Peyer's patch (tissue), 4 donors: ENCODE results near the gene HLA-DQB1. TPM values are rescaled to one million over a fixed set of nuclear protein-coding genes. Genes with fewer than 3 reads are reported as not detected.
"Not testable (repeated sequence)": the region's sequence is repeated elsewhere in the genome, so short reads cannot be mapped to it uniquely, and the experiment has no call there.

Experiments used
- DNase-seq, 3 donors: peaks; one replicate each; pipeline ENCODE4 v3.0.0-alpha.2; 2017 to 2019
- H3K27ac ChIP-seq, 4 donors: fragments of 200-600 bp; sonication (generic); one replicate each; pipeline ENCODE4 v1.5.1; 2016 to 2019
- H3K27me3 ChIP-seq, 2 donors: fragments of 200-600 bp; sonication (generic); one replicate each; pipeline ENCODE4 v1.5.1; 2019
- H3K36me3 ChIP-seq, 3 donors: fragments of 200-600 bp; sonication (generic); one replicate each; pipeline ENCODE4 v1.5.1; 2016 to 2019
- H3K4me1 ChIP-seq, 4 donors: fragments of 200-600 bp; sonication (generic); one replicate each; pipeline ENCODE4 v1.5.1; 2016 to 2019
- H3K4me3 ChIP-seq, 4 donors: fragments of 200-600 bp; sonication (generic); 1 replicate in 3 of 4; 2 replicates in 1 of 4; pipeline ENCODE4 v1.5.1; 2016 to 2019; ENCODE audit warnings: mild to moderate bottlenecking in 1 of 4
- H3K9me3 ChIP-seq, 4 donors: fragments of 200-600 bp; sonication (generic); one replicate each; pipeline ENCODE4 v1.5.1; 2016 to 2019; ENCODE audit warnings: mild to moderate bottlenecking in 1 of 4
- POLR2A ChIP-seq, 2 donors: fragments of 450-650 bp; IDR thresholded peaks; one replicate each; pipeline ENCODE4 v1.5.1; 2017; ENCODE audit warnings: antibody characterized with exemption in 2 of 2, mild to moderate bottlenecking in 2 of 2, moderate library complexity in 2 of 2
- total RNA-seq, 4 donors: library from RNA; depleted of rRNA; stranded (reverse); fragments of >200 nt; gene quantifications; one replicate each; pipeline ENCODE4 v1.1.0, GENCODE V29; 2016
- TF ChIP-seq, protein P1 (sequence below), 6 experiments: fragments of 450-650 bp in 4 of 6; fragments of 200-600 bp in 2 of 6; sonication (generic) in 1 of 6; IDR thresholded peaks; one replicate each; pipeline ENCODE4 v1.5.1; 2017 to 2019; ENCODE audit warnings: antibody characterized with exemption in 6 of 6, mild to moderate bottlenecking in 3 of 6, moderate library complexity in 1 of 6

Gene HLA-DQB1
- total RNA-seq, 4 donors from 2014 or later: 7.6 to 18.2 TPM; not detected in 2

GRCh38 chr6:32637883-32638282, 28.6 kb downstream of the HLA-DQB1 start:
- Histone ChIP-seq H3K9me3 (no peaks in the 10 kb centered on the region), H3K36me3 (no peaks in the 10 kb centered on the region), H3K27me3 (no peaks in the 10 kb centered on the region), H3K27ac (peak overlapping the region in 1 of 4 donors; percentile 72), H3K4me3 (peak overlapping the region in 1 of 4 donors; percentile 35), H3K4me1 (no peaks in the 10 kb centered on the region)
- no peak for DNase-seq
- no peak for TF ChIP-seq POLR2A (IDR thresholded peaks at IDR 0.05)
- TF ChIP-seq, protein P1, sequence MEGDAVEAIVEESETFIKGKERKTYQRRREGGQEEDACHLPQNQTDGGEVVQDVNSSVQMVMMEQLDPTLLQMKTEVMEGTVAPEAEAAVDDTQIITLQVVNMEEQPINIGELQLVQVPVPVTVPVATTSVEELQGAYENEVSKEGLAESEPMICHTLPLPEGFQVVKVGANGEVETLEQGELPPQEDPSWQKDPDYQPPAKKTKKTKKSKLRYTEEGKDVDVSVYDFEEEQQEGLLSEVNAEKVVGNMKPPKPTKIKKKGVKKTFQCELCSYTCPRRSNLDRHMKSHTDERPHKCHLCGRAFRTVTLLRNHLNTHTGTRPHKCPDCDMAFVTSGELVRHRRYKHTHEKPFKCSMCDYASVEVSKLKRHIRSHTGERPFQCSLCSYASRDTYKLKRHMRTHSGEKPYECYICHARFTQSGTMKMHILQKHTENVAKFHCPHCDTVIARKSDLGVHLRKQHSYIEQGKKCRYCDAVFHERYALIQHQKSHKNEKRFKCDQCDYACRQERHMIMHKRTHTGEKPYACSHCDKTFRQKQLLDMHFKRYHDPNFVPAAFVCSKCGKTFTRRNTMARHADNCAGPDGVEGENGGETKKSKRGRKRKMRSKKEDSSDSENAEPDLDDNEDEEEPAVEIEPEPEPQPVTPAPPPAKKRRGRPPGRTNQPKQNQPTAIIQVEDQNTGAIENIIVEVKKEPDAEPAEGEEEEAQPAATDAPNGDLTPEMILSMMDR (IDR thresholded peaks at IDR 0.05): no peak

- no peaks in the 10 kb centered on the region for H3K27me3 ChIP-seq
- DNase-seq: peak in 1 of 3 donors; percentile 75
- no peaks in the 10 kb centered on the region for H3K9me3 ChIP-seq
- H3K36me3 ChIP-seq: no peaks in the 10 kb centered on the region
- H3K4me1 ChIP-seq: no peaks in the 10 kb centered on the region
- TF ChIP-seq, protein P1 (IDR thresholded peaks at IDR 0.05): no peak
- TF ChIP-seq POLR2A (IDR thresholded peaks at IDR 0.05): no peak
- H3K27ac ChIP-seq: peak within 1 kb of the TSS in 1 of 4 donors; percentile 72
- H3K4me3 ChIP-seq: peak within 1 kb of the TSS in 1 of 4 donors; percentile 35
Measured at GRCh38 chr6:32637219-32637880, 29.1 kb downstream of the HLA-DQB1 start, which contains the start of gene HLA-DQA1. TSS of gene HLA-DQA1 (plus strand) at chr6:32637406. CDS start at chr6:32637459, 53 bp downstream.

DNA sequence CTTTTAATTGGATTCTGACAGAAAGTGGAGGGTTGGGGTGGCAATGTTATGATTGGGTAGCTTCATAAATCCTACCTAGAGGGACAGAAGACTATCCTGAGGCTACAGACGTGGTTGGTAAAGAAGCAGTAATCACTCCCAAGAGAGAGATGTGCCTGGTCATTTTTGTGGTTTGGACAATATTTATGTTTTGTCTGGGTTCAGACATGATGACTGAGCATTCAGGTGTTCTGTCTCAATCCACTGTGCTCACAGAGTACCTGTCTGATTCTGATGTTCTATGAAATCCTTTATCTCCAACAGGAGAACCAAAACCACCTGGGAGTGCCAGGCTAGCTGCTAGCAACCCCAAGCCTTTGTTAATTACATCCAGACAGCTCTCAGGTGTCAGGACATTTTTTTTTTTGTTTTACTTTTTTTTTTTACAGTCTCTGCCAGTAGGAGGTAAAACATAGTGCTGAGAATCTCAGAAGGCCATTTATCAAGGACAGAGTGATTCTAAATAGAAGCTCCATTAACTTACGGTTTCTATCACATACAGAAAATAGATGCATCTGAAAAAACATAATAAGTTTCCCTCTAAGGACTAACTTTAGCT, 30.8 kb downstream of the HLA-DQB1 start:
- Histone ChIP-seq H3K36me3 (no peaks in the 10 kb centered on the region), H3K9me3 (no peaks in the 10 kb centered on the region), H3K27ac (peak overlapping the region in 1 of 4 donors; percentile 72), H3K4me1 (no peaks in the 10 kb centered on the region), H3K4me3 (no peak overlapping the region), H3K27me3 (no peaks in the 10 kb centered on the region)
- no peak for DNase-seq
- TF ChIP-seq, protein P1 (IDR thresholded peaks at IDR 0.05): no peak
- TF ChIP-seq POLR2A (IDR thresholded peaks at IDR 0.05): no peak

GRCh38 chr6:32629793-32630192, 36.7 kb downstream of the HLA-DQB1 start:
- H3K27ac ChIP-seq, DNase-seq, H3K9me3 ChIP-seq, H3K36me3 ChIP-seq, H3K4me1 ChIP-seq, H3K27me3 ChIP-seq, H3K4me3 ChIP-seq: not testable (repeated sequence)

GRCh38 chr6:32627831-32628230, 38.6 kb downstream of the HLA-DQB1 start:
- H3K9me3 ChIP-seq: no peaks in the 10 kb centered on the region
- H3K36me3 ChIP-seq: no peaks in the 10 kb centered on the region
- no peak overlapping the region for H3K4me3 ChIP-seq
- no peaks in the 10 kb centered on the region for H3K4me1 ChIP-seq
- H3K27me3 ChIP-seq: no peaks in the 10 kb centered on the region
- TF ChIP-seq, protein P1 (IDR thresholded peaks at IDR 0.05): no peak
- no peak for TF ChIP-seq POLR2A (IDR thresholded peaks at IDR 0.05)
- peak overlapping the region in 1 of 4 donors; percentile 76 for H3K27ac ChIP-seq
- DNase-seq: peak in 2 of 3 donors; percentile 76 to 85

- Histone ChIP-seq H3K4me1 (no peaks in the 10 kb centered on the region), H3K27me3 (no peaks in the 10 kb centered on the region), H3K9me3 (no peaks in the 10 kb centered on the region), H3K4me3 (no peak overlapping the region), H3K36me3 (no peaks in the 10 kb centered on the region), H3K27ac (peak overlapping the region in 1 of 4 donors; percentile 76)
- no peak for DNase-seq
- TF ChIP-seq, protein P1 (IDR thresholded peaks at IDR 0.05): no peak
- no peak for TF ChIP-seq POLR2A (IDR thresholded peaks at IDR 0.05)
Measured at GRCh38 chr6:32627249-32627648, 39.2 kb downstream of the HLA-DQB1 start.
